Measurements from ENCODE around the gene USP32.

Gene USP32

GRCh38 chr17:60160829-60161501, 231.0 kb downstream of the USP32 start:
- peak overlapping the region; percentile 24 for H3K4me3 ChIP-seq (ENCODE audit: insufficient read length, low read depth)
- H3K4me1 ChIP-seq (ENCODE audit: insufficient read depth, insufficient read length), result peaks cover 41% of the 10 kb centered on the region

GRCh38 chr17:60159479-60159866, 232.5 kb downstream of the USP32 start:
- Histone ChIP-seq H3K9me3 (ENCODE audit: insufficient read depth, low read length) (no peaks in the 10 kb centered on the region), H3K4me1 (ENCODE audit: insufficient read depth, insufficient read length) (peaks cover 53% of the 10 kb centered on the region), H3K36me3 (ENCODE audit: insufficient read depth, insufficient read length, low read length) (no peaks in the 10 kb centered on the region), H3K9ac (ENCODE audit: insufficient read length, low read depth) (no peak overlapping the region), H3K27me3 (ENCODE audit: insufficient read depth, insufficient read length) (peaks cover 15% of the 10 kb centered on the region), H3K4me3 (ENCODE audit: insufficient read length, low read depth) (no peak overlapping the region)
- TF ChIP-seq ZNF274 (IDR thresholded peaks at IDR 0.05; ENCODE audit: low read depth, low read length) (no peak), SUZ12 (IDR thresholded peaks at IDR 0.05; ENCODE audit: extremely low read depth, insufficient read depth, insufficient read length) (no peak), YY1 (IDR thresholded peaks at IDR 0.05; ENCODE audit: insufficient read depth, insufficient read length) (no peak)
- no peak for DNase-seq (ENCODE audit: low read depth, low spot score)

More at GRCh38 chr17:60160829-60161501, 231.0 kb downstream of the USP32 start:
- Histone ChIP-seq H3K27me3 (ENCODE audit: insufficient read depth, insufficient read length) (peaks cover 13% of the 10 kb centered on the region), H3K9me3 (ENCODE audit: insufficient read depth, low read length) (no peaks in the 10 kb centered on the region), H3K9ac (ENCODE audit: insufficient read length, low read depth) (peak overlapping the region; percentile 66), H3K36me3 (ENCODE audit: insufficient read depth, insufficient read length, low read length) (no peaks in the 10 kb centered on the region)
- no peak for DNase-seq (ENCODE audit: low read depth, low spot score)
- no peak for TF ChIP-seq YY1 (IDR thresholded peaks at IDR 0.05; ENCODE audit: insufficient read depth, insufficient read length)

- DNase-seq (ENCODE audit: low read depth, low spot score), result no peak
- Histone ChIP-seq H3K4me1 (ENCODE audit: insufficient read depth, insufficient read length) (peaks cover 53% of the 10 kb centered on the region), H3K27me3 (ENCODE audit: insufficient read depth, insufficient read length) (peaks cover 15% of the 10 kb centered on the region)
Measured at GRCh38 chr17:60158751-60159478, 233.0 kb downstream of the USP32 start.

GRCh38 chr17:60157487-60158040, 234.4 kb downstream of the USP32 start:
- Histone ChIP-seq H3K27me3 (ENCODE audit: insufficient read depth, insufficient read length) (peaks cover 25% of the 10 kb centered on the region), H3K4me1 (ENCODE audit: insufficient read depth, insufficient read length) (peaks cover 51% of the 10 kb centered on the region), H3K9ac (ENCODE audit: insufficient read length, low read depth) (no peak overlapping the region), H3K36me3 (ENCODE audit: insufficient read depth, insufficient read length, low read length) (no peaks in the 10 kb centered on the region), H3K9me3 (ENCODE audit: insufficient read depth, low read length) (no peaks in the 10 kb centered on the region), H3K4me3 (ENCODE audit: insufficient read length, low read depth) (no peak overlapping the region)
- TF ChIP-seq YY1 (IDR thresholded peaks at IDR 0.05; ENCODE audit: insufficient read depth, insufficient read length), result no peak
- TF ChIP-seq SUZ12 (IDR thresholded peaks at IDR 0.05; ENCODE audit: extremely low read depth, insufficient read depth, insufficient read length), result no peak
- TF ChIP-seq ZNF274 (IDR thresholded peaks at IDR 0.05; ENCODE audit: low read depth, low read length), result no peak
- DNase-seq (ENCODE audit: low read depth, low spot score), result no peak

More at GRCh38 chr17:60158751-60159478, 233.0 kb downstream of the USP32 start:
- TF ChIP-seq ZNF274 (IDR thresholded peaks at IDR 0.05; ENCODE audit: low read depth, low read length) (no peak), SUZ12 (IDR thresholded peaks at IDR 0.05; ENCODE audit: extremely low read depth, insufficient read depth, insufficient read length) (no peak), YY1 (IDR thresholded peaks at IDR 0.05; ENCODE audit: insufficient read depth, insufficient read length) (no peak)
- peak overlapping the region; percentile 8 for H3K4me3 ChIP-seq (ENCODE audit: insufficient read length, low read depth)
- no peaks in the 10 kb centered on the region for H3K9me3 ChIP-seq (ENCODE audit: insufficient read depth, low read length)
- no peaks in the 10 kb centered on the region for H3K36me3 ChIP-seq (ENCODE audit: insufficient read depth, insufficient read length, low read length)
- H3K9ac ChIP-seq (ENCODE audit: insufficient read length, low read depth), result peak overlapping the region; percentile 65

- no peak for DNase-seq (ENCODE audit: low read depth, low spot score)
- no peaks in the 10 kb centered on the region for H3K9me3 ChIP-seq (ENCODE audit: insufficient read depth, low read length)
- H3K27me3 ChIP-seq (ENCODE audit: insufficient read depth, insufficient read length), result peaks cover 33% of the 10 kb centered on the region
Measured at GRCh38 chr17:60156746-60157145, 235.2 kb downstream of the USP32 start.

GRCh38 chr17:60155815-60156214, 236.1 kb downstream of the USP32 start:
- Histone ChIP-seq H3K4me3 (ENCODE audit: insufficient read length, low read depth) (no peak overlapping the region), H3K27me3 (ENCODE audit: insufficient read depth, insufficient read length) (peaks cover 42% of the 10 kb centered on the region), H3K9ac (ENCODE audit: insufficient read length, low read depth) (no peak overlapping the region), H3K9me3 (ENCODE audit: insufficient read depth, low read length) (no peaks in the 10 kb centered on the region), H3K36me3 (ENCODE audit: insufficient read depth, insufficient read length, low read length) (no peaks in the 10 kb centered on the region), H3K4me1 (ENCODE audit: insufficient read depth, insufficient read length) (peaks cover 42% of the 10 kb centered on the region)
- TF ChIP-seq YY1 (IDR thresholded peaks at IDR 0.05; ENCODE audit: insufficient read depth, insufficient read length), result no peak
- TF ChIP-seq ZNF274 (IDR thresholded peaks at IDR 0.05; ENCODE audit: low read depth, low read length), result no peak
- no peak for TF ChIP-seq SUZ12 (IDR thresholded peaks at IDR 0.05; ENCODE audit: extremely low read depth, insufficient read depth, insufficient read length)
- DNase-seq (ENCODE audit: low read depth, low spot score), result no peak

More at GRCh38 chr17:60156746-60157145, 235.2 kb downstream of the USP32 start:
- no peaks in the 10 kb centered on the region for H3K36me3 ChIP-seq (ENCODE audit: insufficient read depth, insufficient read length, low read length)
- peaks cover 48% of the 10 kb centered on the region for H3K4me1 ChIP-seq (ENCODE audit: insufficient read depth, insufficient read length)
- TF ChIP-seq YY1 (IDR thresholded peaks at IDR 0.05; ENCODE audit: insufficient read depth, insufficient read length) (no peak), SUZ12 (IDR thresholded peaks at IDR 0.05; ENCODE audit: extremely low read depth, insufficient read depth, insufficient read length) (no peak), ZNF274 (IDR thresholded peaks at IDR 0.05; ENCODE audit: low read depth, low read length) (no peak)
- H3K4me3 ChIP-seq (ENCODE audit: insufficient read length, low read depth), result no peak overlapping the region
- no peak overlapping the region for H3K9ac ChIP-seq (ENCODE audit: insufficient read length, low read depth)

GRCh38 chr17:60155427-60155814, 236.5 kb downstream of the USP32 start:
- Histone ChIP-seq H3K4me1 (ENCODE audit: insufficient read depth, insufficient read length) (peaks cover 42% of the 10 kb centered on the region), H3K36me3 (ENCODE audit: insufficient read depth, insufficient read length, low read length) (no peaks in the 10 kb centered on the region), H3K27me3 (ENCODE audit: insufficient read depth, insufficient read length) (peaks cover 46% of the 10 kb centered on the region), H3K9ac (ENCODE audit: insufficient read length, low read depth) (peak overlapping the region; percentile 25), H3K4me3 (ENCODE audit: insufficient read length, low read depth) (no peak overlapping the region), H3K9me3 (ENCODE audit: insufficient read depth, low read length) (no peaks in the 10 kb centered on the region)
- TF ChIP-seq ZNF274 (IDR thresholded peaks at IDR 0.05; ENCODE audit: low read depth, low read length) (no peak), YY1 (IDR thresholded peaks at IDR 0.05; ENCODE audit: insufficient read depth, insufficient read length) (no peak), SUZ12 (IDR thresholded peaks at IDR 0.05; ENCODE audit: extremely low read depth, insufficient read depth, insufficient read length) (no peak)
- no peak for DNase-seq (ENCODE audit: low read depth, low spot score)
